Stomach (tissue), 4 donors: ENCODE data around the gene ZC3H11A.

Experiments used
- CTCF ChIP-seq, 7 experiments: fragments of 450-650 bp in 4 of 7; fragments of 200-600 bp in 3 of 7; sonication (generic) in 3 of 7; IDR thresholded peaks; one replicate each; pipeline ENCODE4 v1.5.1; 2016 to 2019; ENCODE audit warnings: antibody characterized with exemption in 7 of 7, control low read depth in 2 of 7, mild to moderate bottlenecking in 1 of 7
- POLR2A ChIP-seq, 4 donors: fragments of 450-650 bp; IDR thresholded peaks; one replicate each; pipeline ENCODE4 v1.6.1; 2016; ENCODE audit warnings: antibody characterized with exemption in 4 of 4, control low read depth in 2 of 4, mild to moderate bottlenecking in 1 of 4, moderate library complexity in 1 of 4

GRCh38 chr1:203777596-203777995 is 17.8 kb upstream of the ZC3H11A start:
- TF ChIP-seq POLR2A (IDR thresholded peaks at IDR 0.05) (no peak), CTCF (IDR thresholded peaks at IDR 0.05) (no peak)
